Sigmoid colon (tissue), 7 donors: ENCODE results near the gene SPAG4. TPM values are rescaled to one million over a fixed set of nuclear protein-coding genes. Genes with fewer than 3 reads are reported as not detected.
A peak's percentile ranks its signal among the peaks of the same experiment; 100 is the strongest.

ENCODE experiments used
- DNase-seq: peaks from one replicate; pipeline ENCODE4 v3.0.0-alpha.2; 2019
- H3K27ac ChIP-seq, 4 donors: fragments of 200-600 bp; sonication (generic); one replicate each; pipeline ENCODE4 v1.5.1; 2016 to 2019; ENCODE audit warnings: mild to moderate bottlenecking in 1 of 4
- H3K27me3 ChIP-seq, 3 donors: fragments of 200-600 bp; sonication (generic); one replicate each; pipeline ENCODE4 v1.5.1; 2019; ENCODE audit warnings: mild to moderate bottlenecking in 1 of 3
- H3K36me3 ChIP-seq, 4 donors: fragments of 200-600 bp; sonication (generic); one replicate each; pipeline ENCODE4 v1.5.1; 2016 to 2019
- H3K4me1 ChIP-seq, 4 donors: fragments of 200-600 bp; sonication (generic); one replicate each; pipeline ENCODE4 v1.5.1; 2017 to 2019
- H3K4me3 ChIP-seq, 4 donors: fragments of 200-600 bp; sonication (generic); one replicate each; pipeline ENCODE4 v1.5.1; 2017 to 2019; ENCODE audit warnings: mild to moderate bottlenecking in 2 of 4, moderate library complexity in 1 of 4
- H3K9me3 ChIP-seq, 4 donors: fragments of 200-600 bp in 3 of 4; sonication (generic) in 3 of 4; one replicate each; pipeline versions ENCODE4 v1.5.1 to v1.6.1; 2013 to 2019
- EP300 ChIP-seq, 4 donors: sonication (generic); formaldehyde crosslinking; IDR thresholded peaks; one replicate each; pipeline ENCODE4 v1.6.1; 2017; ENCODE audit warnings: antibody characterized with exemption in 4 of 4
- POLR2A ChIP-seq, 2 donors: fragments of 450-650 bp; IDR thresholded peaks; one replicate each; pipeline ENCODE4 v1.6.1; 2016; ENCODE audit warnings: antibody characterized with exemption in 2 of 2, mild to moderate bottlenecking in 2 of 2, moderate library complexity in 2 of 2
- POLR2AphosphoS5 ChIP-seq, 4 donors: sonication (generic); formaldehyde crosslinking; IDR thresholded peaks; one replicate each; pipeline ENCODE4 v1.6.1; 2017; ENCODE audit warnings: antibody characterized with exemption in 4 of 4
- WGBS, 2 donors: extraction: QIAGEN DNeasy Blood & Tissue Kit; methylation state at CpG; one replicate each; pipeline ENCODE4 v1.1.7; 2013; 5-methylcytosine and 5-hydroxymethylcytosine counted together
- intact Hi-C: fragments of 100-400 bp; cut with DNase I; formaldehyde crosslinking; loops from one replicate; pipeline ENCODE4 v1.15.1; 2023
- polyA plus RNA-seq, 3 donors: library from polyadenylated mRNA; stranded (reverse); fragments of 200-250 nt; gene quantifications; one replicate each; pipeline ENCODE4 v1.2.3, GENCODE V29; 2013
- total RNA-seq, 4 donors: library from RNA; depleted of rRNA; stranded (reverse); fragments of >200 nt; gene quantifications; one replicate each; pipeline ENCODE4 v1.1.0, GENCODE V29; 2016
- TF ChIP-seq, protein P1 (sequence below), 4 experiments: fragments of 450-650 bp in 3 of 4; fragments of 200-600 bp in 1 of 4; IDR thresholded peaks; one replicate each; pipeline ENCODE4 v1.5.1; 2016 to 2019; ENCODE audit warnings: antibody characterized with exemption in 4 of 4, mild to moderate bottlenecking in 3 of 4, moderate library complexity in 2 of 4
- donor health status: healthy with polysubstance abuse.
- donor health status: Bipolar disorder and iron deficiency.
- donor health status: healthy.

SPAG4 gene
- total and polyA plus RNA-seq, 7 donors = 3.3 to 10.5 (median 4.1) TPM; not detected in 1

DNA sequence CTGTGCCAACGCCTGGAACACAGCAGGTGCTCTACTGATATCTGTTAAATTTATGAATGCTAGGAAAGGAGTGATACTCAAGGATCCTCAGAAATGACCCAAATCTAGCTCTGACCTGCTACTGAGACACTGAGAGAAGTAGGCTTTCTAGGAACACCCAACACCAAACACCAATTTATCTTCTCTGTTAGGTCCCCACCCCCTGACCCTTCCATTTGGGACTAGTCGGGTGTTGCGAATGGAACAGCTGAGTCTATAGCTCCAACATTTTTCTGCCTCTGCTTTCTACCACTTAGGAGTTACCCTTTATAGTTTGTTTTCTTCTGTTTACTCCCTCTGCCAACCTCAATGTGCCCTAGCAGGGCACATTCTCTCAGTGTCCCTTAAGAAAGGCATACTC is 25.1 kb downstream of the SPAG4 start:
- WGBS, 2 donors = 89 to 93% methylated on average over 3 of the region's 3 CpGs
- Histone ChIP-seq H3K36me3 (no peaks in the 10 kb centered on the region), H3K27ac (no peak overlapping the region), H3K27me3 (no peaks in the 10 kb centered on the region), H3K4me3 (no peak overlapping the region), H3K4me1 (peaks cover 0 to 17% (median 9%) of the 10 kb centered on the region in 4 donors), H3K9me3 (no peaks in the 10 kb centered on the region)
- no peak for DNase-seq
- TF ChIP-seq POLR2A (IDR thresholded peaks at IDR 0.05) = no peak
- TF ChIP-seq, protein P1, sequence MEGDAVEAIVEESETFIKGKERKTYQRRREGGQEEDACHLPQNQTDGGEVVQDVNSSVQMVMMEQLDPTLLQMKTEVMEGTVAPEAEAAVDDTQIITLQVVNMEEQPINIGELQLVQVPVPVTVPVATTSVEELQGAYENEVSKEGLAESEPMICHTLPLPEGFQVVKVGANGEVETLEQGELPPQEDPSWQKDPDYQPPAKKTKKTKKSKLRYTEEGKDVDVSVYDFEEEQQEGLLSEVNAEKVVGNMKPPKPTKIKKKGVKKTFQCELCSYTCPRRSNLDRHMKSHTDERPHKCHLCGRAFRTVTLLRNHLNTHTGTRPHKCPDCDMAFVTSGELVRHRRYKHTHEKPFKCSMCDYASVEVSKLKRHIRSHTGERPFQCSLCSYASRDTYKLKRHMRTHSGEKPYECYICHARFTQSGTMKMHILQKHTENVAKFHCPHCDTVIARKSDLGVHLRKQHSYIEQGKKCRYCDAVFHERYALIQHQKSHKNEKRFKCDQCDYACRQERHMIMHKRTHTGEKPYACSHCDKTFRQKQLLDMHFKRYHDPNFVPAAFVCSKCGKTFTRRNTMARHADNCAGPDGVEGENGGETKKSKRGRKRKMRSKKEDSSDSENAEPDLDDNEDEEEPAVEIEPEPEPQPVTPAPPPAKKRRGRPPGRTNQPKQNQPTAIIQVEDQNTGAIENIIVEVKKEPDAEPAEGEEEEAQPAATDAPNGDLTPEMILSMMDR (IDR thresholded peaks at IDR 0.05) = no peak
- TF ChIP-seq POLR2AphosphoS5 (IDR thresholded peaks at IDR 0.05) = no peak
- TF ChIP-seq EP300 (IDR thresholded peaks at IDR 0.05) = no peak
- intact Hi-C loops = no loop called here

DNA sequence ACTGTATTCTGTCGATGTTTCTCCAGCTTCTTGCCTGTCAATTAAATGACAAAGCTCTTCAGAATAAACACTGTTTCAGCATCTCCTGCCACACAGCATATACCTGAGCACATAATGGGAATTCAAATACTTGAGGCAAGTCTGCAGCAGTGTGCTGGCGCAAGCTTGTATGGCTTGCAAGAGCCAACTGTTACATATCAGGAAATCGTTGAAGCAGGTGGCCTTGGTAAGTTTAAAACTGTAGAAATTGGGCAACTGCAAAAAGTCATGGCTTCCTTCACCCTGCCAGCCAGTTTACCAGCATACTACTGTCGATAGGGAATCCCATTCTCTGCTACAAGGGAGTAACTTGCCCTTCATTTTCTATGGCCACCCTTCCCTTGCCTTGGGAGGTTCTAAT is 26.1 kb downstream of the SPAG4 start:
- WGBS, 2 donors = 85 to 87% methylated on average over 4 of the region's 4 CpGs
- intact Hi-C loops = no loop called here
- Histone ChIP-seq H3K4me1 (peaks cover 0 to 11% (median 9%) of the 10 kb centered on the region in 4 donors), H3K36me3 (no peaks in the 10 kb centered on the region), H3K9me3 (no peaks in the 10 kb centered on the region), H3K27ac (no peak overlapping the region), H3K27me3 (no peaks in the 10 kb centered on the region), H3K4me3 (no peak overlapping the region)
- TF ChIP-seq POLR2A (IDR thresholded peaks at IDR 0.05) = no peak
- no peak for TF ChIP-seq EP300 (IDR thresholded peaks at IDR 0.05)
- TF ChIP-seq, protein P1 (IDR thresholded peaks at IDR 0.05) = no peak
- no peak for TF ChIP-seq POLR2AphosphoS5 (IDR thresholded peaks at IDR 0.05)
- DNase-seq = no peak

DNA sequence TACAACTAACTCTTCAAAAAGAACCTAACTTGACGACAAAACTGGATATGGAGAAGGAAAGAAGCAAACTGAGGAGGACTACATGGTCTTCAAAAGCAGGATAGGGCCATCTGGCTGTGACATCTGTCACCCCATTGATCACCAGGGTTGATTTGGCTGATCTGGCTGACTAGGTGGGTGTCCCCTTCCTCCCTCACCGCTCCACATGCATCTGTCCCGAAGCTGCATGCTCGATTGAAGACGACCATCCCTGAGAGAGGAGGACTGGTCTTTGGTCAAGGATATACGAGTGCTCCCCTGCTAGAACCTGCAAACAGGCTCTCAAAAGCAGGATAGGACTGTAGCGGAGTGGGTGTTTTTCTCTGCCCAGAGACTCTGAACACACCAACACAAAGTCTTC is 27.4 kb downstream of the SPAG4 start:
- H3K27ac ChIP-seq = no peak overlapping the region
- H3K27me3 ChIP-seq = no peaks in the 10 kb centered on the region
- H3K4me1 ChIP-seq = peaks cover 0 to 15% (median 11%) of the 10 kb centered on the region in 4 donors
- intact Hi-C loops = no loop called here
- WGBS, 2 donors = 95% methylated on average over 7 of the region's 7 CpGs
- TF ChIP-seq POLR2AphosphoS5 (IDR thresholded peaks at IDR 0.05) (no peak), EP300 (IDR thresholded peaks at IDR 0.05) (no peak), POLR2A (IDR thresholded peaks at IDR 0.05) (no peak)
- TF ChIP-seq, protein P1 (IDR thresholded peaks at IDR 0.05) = no peak
- no peak for DNase-seq
- H3K4me3 ChIP-seq = no peak overlapping the region
- H3K36me3 ChIP-seq = no peaks in the 10 kb centered on the region
- no peaks in the 10 kb centered on the region for H3K9me3 ChIP-seq

DNA sequence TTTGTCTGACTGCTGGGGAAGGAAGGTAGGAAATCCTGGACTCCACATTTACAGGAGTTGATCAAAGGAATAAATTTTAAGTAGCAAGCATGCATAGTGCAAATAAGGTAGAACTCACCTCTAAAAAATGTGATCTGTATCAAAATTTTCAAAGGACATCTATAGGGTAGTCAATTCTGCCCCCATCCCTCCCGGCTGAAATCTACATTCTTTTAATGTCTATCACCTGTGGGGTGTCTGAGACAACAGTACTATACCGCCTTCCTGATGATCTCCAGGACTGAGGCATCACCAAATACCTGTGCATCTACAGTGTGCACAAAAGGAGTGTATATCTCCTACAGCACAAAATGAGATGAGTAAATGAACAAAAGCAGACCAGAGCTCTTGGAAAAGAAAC is 29.2 kb downstream of the SPAG4 start:
- Histone ChIP-seq H3K27me3 (no peaks in the 10 kb centered on the region), H3K9me3 (no peaks in the 10 kb centered on the region), H3K27ac (no peak overlapping the region), H3K4me1 (peaks cover 0 to 28% (median 23%) of the 10 kb centered on the region in 4 donors), H3K36me3 (no peaks in the 10 kb centered on the region), H3K4me3 (no peak overlapping the region)
- DNase-seq = no peak
- 91 to 92% methylated on average over 2 of the region's 2 CpGs for WGBS, 2 donors
- TF ChIP-seq POLR2A (IDR thresholded peaks at IDR 0.05) (no peak), POLR2AphosphoS5 (IDR thresholded peaks at IDR 0.05) (no peak), EP300 (IDR thresholded peaks at IDR 0.05) (no peak)
- TF ChIP-seq, protein P1 (IDR thresholded peaks at IDR 0.05) = no peak
- intact Hi-C loops = no loop called here

DNA sequence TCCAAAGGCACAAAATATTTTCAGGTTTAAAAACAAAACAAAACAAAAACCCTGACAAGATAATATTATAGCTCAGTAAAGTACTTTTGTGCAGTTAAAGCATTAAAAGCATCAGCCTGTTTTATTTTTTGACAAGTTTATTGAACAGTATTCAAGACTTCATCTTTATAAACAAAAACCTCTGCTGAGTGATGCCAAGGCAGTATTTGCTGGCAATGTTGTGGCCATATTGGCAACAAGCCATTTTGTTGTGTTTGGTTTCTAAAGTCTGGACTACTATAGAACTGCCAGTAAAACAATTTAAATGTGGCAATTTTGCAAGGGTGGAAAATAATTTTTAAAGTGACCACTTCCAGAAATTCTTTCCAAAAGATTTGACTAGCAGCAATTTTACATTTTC is 33.2 kb downstream of the SPAG4 start:
- no peak for DNase-seq
- H3K4me1 ChIP-seq = peaks cover 0 to 60% (median 57%) of the 10 kb centered on the region in 4 donors
- H3K36me3 ChIP-seq = peaks cover 2 to 17% (median 4%) of the 10 kb centered on the region in 4 donors
- TF ChIP-seq POLR2A (IDR thresholded peaks at IDR 0.05) (no peak), POLR2AphosphoS5 (IDR thresholded peaks at IDR 0.05) (peak in 2 of 4 donors; percentile 63 to 66), EP300 (IDR thresholded peaks at IDR 0.05) (no peak)
- TF ChIP-seq, protein P1 (IDR thresholded peaks at IDR 0.05) = no peak
- H3K27ac ChIP-seq = peak overlapping the region in 3 of 4 donors; percentile 30 to 48 (median 36)
- H3K9me3 ChIP-seq = no peaks in the 10 kb centered on the region
- no peaks in the 10 kb centered on the region for H3K27me3 ChIP-seq
- intact Hi-C loops = no loop called here
- no peak overlapping the region for H3K4me3 ChIP-seq
